SK-N-MC (cell line): ENCODE measurements around the gene FREM2.

Experiments used
- DNase-seq: peaks from one replicate; pipeline ENCODE4 v3.0.0-alpha.2; 2011; ENCODE audit warnings: low read depth, low spot score
- H3K27ac ChIP-seq: fragments of 200-600 bp; sonication (generic); 2 replicates; pipeline ENCODE4 v1.5.1; 2016; ENCODE audit warnings: mixed run types
- H3K36me3 ChIP-seq: fragments of 200-600 bp; sonication (generic); 2 replicates; pipeline ENCODE4 v1.6.1; 2017; ENCODE audit warnings: antibody characterized with exemption, low read length, mixed read lengths; ENCODE audit not compliant: insufficient read depth
- H3K4me3 ChIP-seq: fragments of 200-600 bp; sonication (generic); 2 replicates; pipeline ENCODE4 v1.5.1; 2016
- H3K9ac ChIP-seq: fragments of 200-600 bp; sonication (generic); 2 replicates; pipeline ENCODE4 v1.8.0; 2017; ENCODE audit warnings: mixed run types, mixed read lengths; ENCODE audit not compliant: insufficient read length
- H3K9me3 ChIP-seq: fragments of 200-600 bp; sonication (generic); 2 replicates; pipeline ENCODE4 v1.6.1; 2017; ENCODE audit warnings: low read depth, mild to moderate bottlenecking, antibody characterized with exemption, low read length, moderate library complexity, mixed read lengths
- EZH2 ChIP-seq: fragments of 200-600 bp; sonication (generic); IDR thresholded peaks from one replicate; pipeline ENCODE4 v1.6.1; 2017; ENCODE audit warnings: antibody characterized with exemption
- FOXP2 ChIP-seq: optimal IDR thresholded peaks from 2 replicates; pipeline ENCODE3; 2011; ENCODE audit warnings: mild to moderate bottlenecking, moderate library complexity; ENCODE audit not compliant: insufficient read depth; ENCODE audit errors: extremely low read length, control extremely low read depth
- POLR2AphosphoS5 ChIP-seq: IDR thresholded peaks from 2 replicates; pipeline ENCODE4 v1.6.1; 2012; ENCODE audit warnings: mild to moderate bottlenecking, low read depth, low read length, borderline replicate concordance

Gene FREM2

DNA sequence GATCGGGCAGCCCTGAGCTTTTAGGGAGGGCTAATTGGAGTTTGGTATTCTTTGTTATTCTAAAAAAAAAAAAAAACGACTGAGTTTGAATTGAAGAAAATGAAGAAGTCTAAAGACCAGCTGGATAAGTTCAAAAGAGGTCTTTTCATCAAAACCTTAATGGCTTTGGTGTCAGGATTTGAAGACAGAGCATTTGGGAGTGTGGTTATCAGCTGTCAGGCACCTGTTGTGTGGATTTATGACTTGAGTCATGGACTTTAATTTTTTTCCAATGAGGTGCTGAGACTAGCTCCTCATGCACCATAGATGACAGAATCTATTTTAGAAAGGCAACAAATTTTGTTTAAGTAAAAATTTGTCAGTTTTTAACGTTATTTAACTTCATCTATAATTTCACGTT, 72.5 kb downstream of the FREM2 start:
- TF ChIP-seq FOXP2 (no peak), POLR2AphosphoS5 (no peak), EZH2 (no peak)
- Histone ChIP-seq H3K27ac (no peak overlapping the region), H3K9me3 (no peaks in the 10 kb centered on the region), H3K36me3 (no peaks in the 10 kb centered on the region), H3K9ac (no peak overlapping the region), H3K4me3 (no peak overlapping the region)
- DNase-seq = no peak

DNA sequence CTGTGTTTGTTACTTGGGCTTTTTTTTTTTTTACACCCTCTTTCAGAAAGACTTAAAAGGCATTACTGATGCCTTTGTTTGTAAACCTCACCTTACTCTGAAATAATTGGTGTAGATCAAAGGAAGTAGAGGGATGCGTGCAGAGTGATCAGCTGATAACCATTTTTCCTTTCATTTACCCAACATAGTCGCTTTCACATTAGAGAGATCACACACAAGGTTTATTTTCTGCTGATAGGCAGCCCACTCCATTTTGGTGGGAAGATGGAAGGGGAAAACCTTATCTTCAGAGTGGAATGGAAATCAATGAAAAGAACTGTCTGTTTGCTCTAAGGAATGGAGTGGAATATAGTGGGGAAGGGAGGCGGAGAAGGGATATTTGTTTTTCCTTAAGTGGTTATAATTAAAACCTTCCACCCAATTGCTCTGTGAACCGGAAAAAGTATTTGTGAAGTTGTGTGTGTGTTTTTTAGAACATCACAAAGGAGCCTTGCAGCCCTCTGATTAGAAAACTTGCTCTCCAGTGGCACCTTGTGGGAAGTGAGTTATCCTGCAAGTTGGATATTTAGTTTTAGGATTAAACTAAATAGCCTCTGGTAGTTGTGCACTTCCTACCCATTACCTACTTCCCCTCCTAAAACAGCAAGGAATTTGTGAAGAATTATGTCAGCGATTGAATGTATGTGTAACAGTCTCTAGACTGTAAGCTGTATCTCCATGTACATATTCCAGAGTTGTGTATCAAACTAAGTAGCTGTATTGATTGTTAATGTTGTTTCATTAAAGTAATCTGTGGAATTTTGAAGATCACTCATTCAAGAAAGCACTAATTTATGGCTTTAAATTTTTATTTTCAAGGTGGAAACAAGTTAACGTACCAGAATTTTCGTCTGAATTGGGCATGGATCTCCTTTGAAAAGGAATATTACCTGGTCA, 76.8 kb downstream of the FREM2 start:
- no peak overlapping the region for H3K27ac ChIP-seq
- peak; percentile 30 for DNase-seq
- H3K36me3 ChIP-seq = no peaks in the 10 kb centered on the region
- no peak for TF ChIP-seq EZH2
- no peak for TF ChIP-seq POLR2AphosphoS5
- TF ChIP-seq FOXP2 = no peak
- peak overlapping the region; percentile 38 for H3K4me3 ChIP-seq
- no peak overlapping the region for H3K9ac ChIP-seq
- H3K9me3 ChIP-seq = no peaks in the 10 kb centered on the region

DNA sequence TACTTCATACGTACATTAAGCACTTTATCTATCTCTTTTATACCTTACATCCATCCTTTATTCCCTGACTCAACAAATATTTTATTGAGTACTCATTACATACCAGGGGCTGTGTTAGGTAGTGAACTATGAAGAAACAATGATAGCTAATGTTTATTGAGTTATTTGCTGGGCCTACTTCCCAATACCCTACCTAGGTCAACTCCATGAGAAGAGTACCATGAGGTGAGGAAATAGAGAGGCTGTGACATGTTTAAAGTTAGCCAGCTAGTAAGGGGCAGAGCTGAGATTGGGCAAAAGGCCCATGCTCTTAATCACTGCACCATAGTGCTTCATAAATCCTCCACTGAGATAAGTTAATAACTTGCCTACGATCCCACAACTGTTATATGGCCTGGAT, 79.9 kb downstream of the FREM2 start:
- Histone ChIP-seq H3K9ac (no peak overlapping the region), H3K36me3 (no peaks in the 10 kb centered on the region), H3K9me3 (no peaks in the 10 kb centered on the region), H3K4me3 (no peak overlapping the region), H3K27ac (no peak overlapping the region)
- TF ChIP-seq FOXP2 (no peak), EZH2 (no peak)
- no peak for DNase-seq

DNA sequence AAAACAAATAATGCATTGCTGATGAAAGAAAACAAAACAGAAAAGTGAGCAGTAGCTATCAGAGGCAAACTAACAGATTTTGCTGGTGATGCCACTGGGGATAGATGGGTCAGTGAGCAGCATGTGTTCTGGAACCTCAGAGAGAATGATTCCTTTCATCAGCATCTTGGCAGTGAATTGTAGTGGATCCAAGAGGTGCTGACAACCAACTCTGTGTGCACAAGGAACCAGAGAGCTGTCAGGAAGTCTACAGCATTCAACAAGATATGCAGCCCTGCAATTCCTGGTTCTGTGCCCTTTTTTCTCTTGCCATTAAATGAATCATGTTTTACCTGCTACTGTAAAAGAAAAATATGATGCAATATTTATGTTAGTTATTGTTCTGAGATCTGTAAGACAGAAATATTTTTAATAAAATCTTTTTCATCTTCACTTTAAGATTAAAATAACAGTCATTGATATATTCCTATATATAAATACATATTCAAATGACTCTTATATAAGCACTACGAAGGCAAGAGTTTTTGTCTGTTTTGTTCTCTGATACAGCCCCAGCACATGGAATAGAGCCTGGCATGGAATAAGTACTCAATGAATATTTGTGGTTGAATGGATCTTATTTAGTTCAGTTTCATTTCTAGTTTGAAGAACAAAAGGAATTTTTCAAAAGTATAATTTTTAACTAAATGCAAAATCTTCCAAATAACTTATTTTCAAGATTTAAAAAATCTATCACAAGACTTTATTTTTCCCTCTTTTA, 80.8 kb downstream of the FREM2 start:
- H3K36me3 ChIP-seq = no peaks in the 10 kb centered on the region
- no peak overlapping the region for H3K27ac ChIP-seq
- DNase-seq = no peak
- H3K4me3 ChIP-seq = no peak overlapping the region
- TF ChIP-seq EZH2 (no peak), FOXP2 (no peak), POLR2AphosphoS5 (no peak)
- no peak overlapping the region for H3K9ac ChIP-seq
- H3K9me3 ChIP-seq = no peaks in the 10 kb centered on the region

DNA sequence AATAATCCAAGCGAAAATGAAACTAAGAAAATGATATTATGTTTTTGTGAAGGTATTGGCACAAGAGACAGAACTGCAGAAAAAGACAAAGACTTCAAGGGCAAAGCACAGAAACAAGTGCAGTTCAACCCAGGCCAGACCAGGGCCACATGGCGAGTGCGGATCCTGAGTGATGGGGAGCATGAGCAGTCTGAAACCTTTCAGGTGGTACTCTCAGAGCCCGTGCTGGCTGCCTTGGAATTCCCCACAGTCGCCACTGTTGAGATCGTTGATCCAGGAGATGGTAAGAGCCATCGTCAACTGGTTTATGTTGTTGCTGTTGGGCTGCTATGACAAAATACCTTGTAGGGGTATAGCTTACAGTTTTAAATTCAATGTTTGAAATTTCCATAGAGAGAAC, 82.6 kb downstream of the FREM2 start:
- DNase-seq = no peak
- Histone ChIP-seq H3K9ac (no peak overlapping the region), H3K4me3 (no peak overlapping the region), H3K36me3 (no peaks in the 10 kb centered on the region), H3K27ac (no peak overlapping the region), H3K9me3 (no peaks in the 10 kb centered on the region)
- TF ChIP-seq POLR2AphosphoS5 (no peak), EZH2 (no peak), FOXP2 (no peak)

DNA sequence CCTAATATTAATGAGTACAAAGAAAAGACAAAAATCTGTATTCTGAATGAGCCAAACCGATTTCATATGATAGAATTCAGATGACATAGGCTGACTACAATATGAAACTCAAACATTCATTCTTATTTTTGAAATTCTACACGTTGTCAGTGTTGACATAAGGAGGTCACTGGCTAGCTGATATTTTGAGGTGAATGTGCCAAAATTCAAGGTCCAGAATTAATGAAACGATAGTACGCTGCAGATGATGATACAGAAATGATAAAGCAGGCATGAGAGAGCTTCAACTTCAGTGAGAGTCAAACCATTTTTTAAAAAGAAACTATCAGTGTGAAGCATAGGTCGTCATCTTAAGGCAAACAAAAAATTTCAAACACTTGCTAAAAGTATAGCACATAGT, 88.2 kb downstream of the FREM2 start:
- no peak for DNase-seq
- Histone ChIP-seq H3K27ac (no peak overlapping the region), H3K9ac (no peak overlapping the region), H3K9me3 (no peaks in the 10 kb centered on the region), H3K4me3 (no peak overlapping the region), H3K36me3 (no peaks in the 10 kb centered on the region)
- TF ChIP-seq EZH2 = no peak
- no peak for TF ChIP-seq POLR2AphosphoS5
- no peak for TF ChIP-seq FOXP2

DNA sequence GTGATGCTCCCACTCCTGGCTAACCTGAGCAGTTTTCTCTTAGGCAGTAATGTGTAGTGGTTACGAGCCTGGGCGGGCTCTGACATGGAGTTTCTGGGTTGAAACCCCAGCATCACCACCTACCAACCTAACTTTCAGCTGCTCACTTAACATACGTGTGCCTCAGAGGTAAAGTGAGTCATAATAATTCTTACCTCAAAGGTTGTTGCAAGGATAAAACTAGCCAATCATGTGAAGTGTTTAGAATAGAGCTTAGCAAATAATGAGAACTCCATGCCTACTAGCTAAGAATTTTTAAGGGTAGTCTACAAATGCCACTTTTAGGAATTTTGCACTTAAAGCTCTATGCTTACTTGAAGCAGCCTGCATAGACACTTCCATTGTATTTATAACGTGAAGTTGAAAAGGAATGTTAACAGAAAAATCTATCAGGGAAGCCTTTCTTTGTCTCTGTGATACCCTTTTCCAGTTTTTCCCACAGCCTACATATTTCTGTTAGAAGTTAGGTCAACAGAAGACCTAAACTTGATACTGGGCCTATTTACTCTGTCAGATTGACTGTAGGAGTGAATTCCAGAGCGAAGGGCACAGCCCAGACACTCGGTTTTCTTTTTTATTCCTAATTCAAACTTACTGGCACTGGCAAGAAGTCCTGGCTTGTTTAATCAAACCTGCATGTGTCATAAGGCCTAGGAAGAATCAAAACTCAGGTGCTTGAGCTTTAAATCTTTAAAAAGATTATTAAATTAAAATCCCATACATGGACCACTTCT, 90.7 kb downstream of the FREM2 start:
- no peak overlapping the region for H3K4me3 ChIP-seq
- H3K36me3 ChIP-seq = no peaks in the 10 kb centered on the region
- H3K27ac ChIP-seq = no peak overlapping the region
- no peak for TF ChIP-seq POLR2AphosphoS5
- TF ChIP-seq EZH2 = no peak
- no peak for TF ChIP-seq FOXP2
- DNase-seq = no peak
- H3K9me3 ChIP-seq = no peaks in the 10 kb centered on the region
- H3K9ac ChIP-seq = no peak overlapping the region

DNA sequence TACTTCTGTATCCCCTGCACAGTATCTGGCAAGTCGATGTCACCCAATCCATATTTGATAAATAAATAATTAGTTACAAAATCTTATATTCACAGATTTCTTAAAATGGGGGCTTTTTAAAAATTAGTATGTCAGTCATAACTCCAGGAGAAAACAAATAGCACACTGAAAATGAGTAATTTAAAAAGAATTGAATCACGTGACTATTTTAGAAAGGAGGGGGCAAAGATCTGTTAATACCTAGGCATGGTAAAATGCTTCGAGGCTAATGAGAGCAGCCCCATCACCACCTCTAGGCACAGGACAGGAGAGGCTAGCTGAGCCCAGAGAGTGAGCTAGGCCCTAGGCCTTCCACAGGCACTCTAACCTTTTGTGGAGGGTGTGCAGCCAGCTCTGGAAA, 94.7 kb downstream of the FREM2 start:
- Histone ChIP-seq H3K36me3 (no peaks in the 10 kb centered on the region), H3K27ac (no peak overlapping the region), H3K4me3 (no peak overlapping the region), H3K9ac (no peak overlapping the region), H3K9me3 (no peaks in the 10 kb centered on the region)
- TF ChIP-seq POLR2AphosphoS5 (no peak), FOXP2 (no peak)
- no peak for DNase-seq
